ENCODE results near the gene JUN.
"Not testable (repeated sequence)": the region's sequence is repeated elsewhere in the genome, so short reads cannot be mapped to it uniquely, and the experiment has no call there.

The JUN gene

DNA sequence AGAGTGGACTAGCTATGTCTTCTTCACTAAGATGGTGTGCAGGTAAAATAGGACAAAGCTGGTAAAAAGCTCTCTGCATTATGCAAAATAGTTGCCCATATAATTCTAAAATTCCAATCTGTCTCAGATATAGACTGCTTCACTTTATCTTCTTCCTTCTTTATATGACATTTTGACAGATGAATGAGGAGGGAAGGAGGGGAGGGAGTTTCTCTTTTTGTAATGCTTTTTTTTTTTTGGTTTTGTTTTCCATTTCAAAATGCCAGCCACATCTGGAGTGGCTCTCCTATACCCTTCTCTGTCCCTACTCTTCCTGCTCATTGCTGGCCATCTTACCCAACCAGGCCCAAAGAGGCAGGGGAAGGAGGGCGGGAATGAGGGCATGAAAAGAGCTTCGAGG, 24.2 kb upstream of the JUN start:
- DNase-seq (ENCODE audit: low read depth), result no peak

DNA sequence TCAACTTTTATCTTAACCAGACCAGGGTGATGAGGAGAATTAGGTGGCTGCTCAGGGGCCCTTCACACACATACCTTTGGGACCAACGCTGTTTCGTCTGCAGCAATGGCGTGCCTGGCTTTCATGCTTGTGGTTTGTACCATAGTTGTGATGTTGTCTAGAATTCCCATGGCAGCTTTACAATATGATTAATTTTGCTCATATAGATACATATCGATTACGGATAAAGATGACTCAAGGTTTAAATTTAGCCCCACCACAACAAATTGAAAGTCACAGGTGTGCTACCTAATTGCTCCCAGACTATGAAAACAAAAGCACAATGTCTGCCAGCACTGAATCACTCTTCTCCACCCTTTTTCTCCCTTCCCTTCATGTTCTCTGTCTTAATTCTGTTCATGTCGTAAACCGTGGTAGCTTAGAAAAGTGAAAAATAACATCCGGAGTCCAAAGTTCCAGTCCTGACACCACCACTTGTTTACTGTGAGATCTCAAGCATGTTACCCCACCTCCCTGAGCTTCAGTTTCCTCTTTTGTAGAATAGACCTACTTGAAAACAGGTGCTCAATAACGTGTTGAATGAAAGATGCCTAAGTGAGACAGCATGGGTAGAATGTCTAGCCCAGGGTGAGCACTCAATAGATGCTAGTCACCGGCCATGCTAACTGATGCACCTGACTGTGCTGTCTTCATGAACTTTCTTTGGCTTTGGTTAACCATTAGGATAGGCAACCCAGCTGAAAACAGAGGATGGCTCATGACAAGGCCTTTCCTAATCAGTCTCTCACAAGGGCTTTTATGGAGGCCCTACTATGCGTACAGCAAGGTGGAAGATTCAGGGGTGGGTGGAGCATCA, 22.1 kb upstream of the JUN start:
- no peak for DNase-seq (ENCODE audit: low read depth)

GRCh38 chr1:58804853-58805565, 21.2 kb upstream of the JUN start:
- no peak for DNase-seq (ENCODE audit: low read depth)

- DNase-seq (ENCODE audit: low read depth), result no peak
Measured at GRCh38 chr1:58803858-58804257, 20.0 kb upstream of the JUN start.

DNA sequence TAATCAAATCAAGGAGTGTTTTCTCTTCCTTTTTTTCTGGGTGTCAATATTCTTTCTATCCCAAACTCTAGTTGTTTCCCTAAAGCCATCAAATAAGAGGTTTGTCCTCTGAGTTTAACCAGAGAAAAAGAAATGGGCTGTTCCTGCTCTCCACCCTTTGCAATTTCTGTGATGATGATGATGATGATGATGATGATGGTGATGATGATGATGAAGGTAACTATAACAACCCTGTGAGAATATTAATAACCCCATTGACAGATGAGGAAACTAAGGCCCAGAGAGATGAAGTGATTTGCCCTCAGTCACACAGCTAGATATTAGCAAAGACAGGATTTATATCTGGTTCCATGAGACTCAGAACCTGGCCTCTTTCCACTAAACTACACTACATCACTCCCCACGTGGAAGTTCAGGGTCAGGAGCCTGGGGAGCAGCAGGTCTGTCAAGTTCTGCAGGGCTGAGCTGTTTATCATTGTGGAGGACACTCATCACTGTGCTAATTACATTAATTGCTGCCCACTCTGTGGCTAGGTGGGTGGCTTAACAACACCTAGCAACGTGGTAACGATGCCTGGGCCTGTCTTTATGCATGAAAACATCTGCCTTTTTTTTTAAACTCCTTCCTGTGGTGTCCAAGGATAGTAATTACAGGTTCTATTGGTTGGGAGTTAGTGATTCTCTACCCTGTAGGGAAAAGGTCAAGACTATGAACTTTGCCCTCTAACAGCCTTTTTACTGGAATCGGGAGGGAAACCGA, 19.0 kb upstream of the JUN start:
- no peak for DNase-seq (ENCODE audit: low read depth)

DNA sequence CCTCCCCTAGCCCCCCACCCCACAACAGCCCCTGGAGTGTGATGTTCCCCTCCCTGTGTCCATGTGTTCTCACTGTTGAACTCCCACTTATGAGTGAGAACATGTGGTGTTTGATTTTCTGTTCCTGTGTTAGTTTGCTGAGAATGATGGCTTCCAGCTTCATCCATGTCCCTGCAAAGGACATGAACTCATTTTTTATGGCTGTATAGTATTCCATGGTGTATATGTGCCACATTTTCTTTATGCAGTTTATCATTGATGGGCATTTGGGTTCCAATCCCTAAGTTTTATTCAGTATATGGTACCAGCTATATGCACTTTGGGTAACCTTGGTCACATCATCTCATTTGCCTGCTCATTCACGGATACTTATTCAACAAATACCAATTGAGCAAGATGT, 17.4 kb upstream of the JUN start:
- DNase-seq (ENCODE audit: low read depth), result not testable (repeated sequence)

DNA sequence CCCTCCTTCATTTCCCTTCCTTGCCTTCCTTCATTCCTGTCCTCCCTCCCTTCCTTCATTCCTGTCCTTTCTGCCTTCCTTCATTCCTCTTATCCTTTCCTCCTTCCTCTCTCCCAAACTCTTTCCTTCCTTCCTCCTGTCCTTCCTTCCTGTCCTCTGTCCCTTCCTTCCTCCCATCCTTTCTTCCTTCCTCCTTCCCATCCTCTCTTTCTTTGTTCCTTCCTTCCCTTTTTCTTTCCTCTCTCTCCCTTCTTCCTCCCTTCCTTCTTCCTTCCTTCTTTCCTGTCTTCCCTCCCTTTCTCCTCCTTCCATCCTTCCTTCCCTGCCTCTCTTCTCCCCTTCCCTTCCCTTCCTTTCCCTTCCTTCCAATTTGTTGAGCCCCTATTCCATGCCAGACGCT, 15.8 kb upstream of the JUN start:
- no peak for DNase-seq (ENCODE audit: low read depth)

GRCh38 chr1:58798910-58799442, 15.1 kb upstream of the JUN start:
- no peak for DNase-seq (ENCODE audit: low read depth)

GRCh38 chr1:58796416-58796815, 12.6 kb upstream of the JUN start:
- DNase-seq (ENCODE audit: low read depth), result no peak

GRCh38 chr1:58794585-58794984, 10.7 kb upstream of the JUN start:
- DNase-seq (ENCODE audit: low read depth), result no peak

DNA sequence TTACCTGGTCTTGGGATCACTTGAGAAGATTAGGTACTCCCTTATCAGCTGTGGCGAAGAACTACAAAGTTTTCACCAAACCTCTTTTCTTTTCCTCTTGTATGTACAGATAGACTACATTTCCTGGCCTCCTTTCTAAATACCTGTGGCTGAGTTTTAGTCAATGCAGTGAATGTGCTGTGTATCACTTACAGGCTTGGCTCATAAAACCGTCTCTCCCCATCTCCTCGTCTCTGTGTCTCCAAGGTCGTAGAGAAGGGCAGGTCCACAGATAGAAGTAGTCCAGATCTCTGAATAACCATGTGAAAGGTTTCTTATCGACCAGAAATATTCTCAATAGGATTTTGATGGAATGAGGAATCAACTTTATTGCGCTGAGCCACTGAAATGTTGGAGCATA, 9.0 kb upstream of the JUN start:
- DNase-seq (ENCODE audit: low read depth), result no peak

GRCh38 chr1:58791106-58791505, 7.3 kb upstream of the JUN start:
- no peak for DNase-seq (ENCODE audit: low read depth)

- no peak for DNase-seq (ENCODE audit: low read depth)
Measured at GRCh38 chr1:58789996-58790660, 6.3 kb upstream of the JUN start.

- DNase-seq (ENCODE audit: low read depth), result no peak
Measured at GRCh38 chr1:58789322-58789856, 5.5 kb upstream of the JUN start.

GRCh38 chr1:58788259-58788658, 4.4 kb upstream of the JUN start:
- no peak for DNase-seq (ENCODE audit: low read depth)

GRCh38 chr1:58786927-58787245, 3.0 kb upstream of the JUN start:
- no peak for DNase-seq (ENCODE audit: low read depth)

- DNase-seq (ENCODE audit: low read depth), result no peak
Measured at GRCh38 chr1:58786184-58786926, 2.5 kb upstream of the JUN start.

DNA sequence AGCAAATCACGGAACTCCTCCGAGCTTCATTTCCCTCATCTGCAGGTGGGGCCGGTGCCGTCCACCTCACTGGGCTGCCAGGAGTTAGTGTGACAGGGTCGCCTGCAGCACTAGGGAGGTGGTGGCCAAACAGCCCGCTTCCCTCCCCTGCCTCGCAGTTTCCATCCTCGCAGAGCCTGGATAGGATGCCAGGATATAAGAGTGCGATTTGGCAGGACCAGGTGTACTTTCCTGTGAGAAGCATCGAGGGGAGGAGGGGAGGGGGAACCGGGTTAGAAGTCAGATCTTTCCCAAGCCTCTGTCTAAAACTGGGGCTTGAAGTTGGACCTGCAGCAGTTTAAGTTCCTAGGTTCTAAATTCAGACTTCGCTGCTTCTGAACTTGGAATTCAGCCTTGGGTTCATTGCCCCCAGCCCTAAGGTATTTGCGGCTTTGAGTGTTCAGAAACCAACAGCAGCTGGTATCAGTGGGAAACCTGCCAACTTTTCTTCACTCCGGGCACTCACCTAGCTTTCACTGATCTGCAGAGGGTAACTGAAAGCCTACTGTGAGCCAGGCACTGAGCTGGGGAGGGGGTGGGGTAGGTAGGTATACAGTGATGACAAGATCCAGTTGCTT, 1.7 kb upstream of the JUN start:
- DNase-seq (ENCODE audit: low read depth), result no peak

GRCh38 chr1:58784758-58785441, 1.1 kb upstream of the JUN start:
- no peak for DNase-seq (ENCODE audit: low read depth)
